LNCAP (cell line): ENCODE data around the gene ANKRD66.

ENCODE experiments used
- TF ChIP-seq, protein P1 (sequence below): fragments of 450-650 bp; IDR thresholded peaks from 2 replicates; pipeline ENCODE4 v1.5.1; 2017; ENCODE audit warnings: mild to moderate bottlenecking

ANKRD66 gene

GRCh38 chr6:46787871-46788540 is 41.3 kb downstream of the ANKRD66 start:
- TF ChIP-seq, protein P1, sequence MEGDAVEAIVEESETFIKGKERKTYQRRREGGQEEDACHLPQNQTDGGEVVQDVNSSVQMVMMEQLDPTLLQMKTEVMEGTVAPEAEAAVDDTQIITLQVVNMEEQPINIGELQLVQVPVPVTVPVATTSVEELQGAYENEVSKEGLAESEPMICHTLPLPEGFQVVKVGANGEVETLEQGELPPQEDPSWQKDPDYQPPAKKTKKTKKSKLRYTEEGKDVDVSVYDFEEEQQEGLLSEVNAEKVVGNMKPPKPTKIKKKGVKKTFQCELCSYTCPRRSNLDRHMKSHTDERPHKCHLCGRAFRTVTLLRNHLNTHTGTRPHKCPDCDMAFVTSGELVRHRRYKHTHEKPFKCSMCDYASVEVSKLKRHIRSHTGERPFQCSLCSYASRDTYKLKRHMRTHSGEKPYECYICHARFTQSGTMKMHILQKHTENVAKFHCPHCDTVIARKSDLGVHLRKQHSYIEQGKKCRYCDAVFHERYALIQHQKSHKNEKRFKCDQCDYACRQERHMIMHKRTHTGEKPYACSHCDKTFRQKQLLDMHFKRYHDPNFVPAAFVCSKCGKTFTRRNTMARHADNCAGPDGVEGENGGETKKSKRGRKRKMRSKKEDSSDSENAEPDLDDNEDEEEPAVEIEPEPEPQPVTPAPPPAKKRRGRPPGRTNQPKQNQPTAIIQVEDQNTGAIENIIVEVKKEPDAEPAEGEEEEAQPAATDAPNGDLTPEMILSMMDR: no peak

DNA sequence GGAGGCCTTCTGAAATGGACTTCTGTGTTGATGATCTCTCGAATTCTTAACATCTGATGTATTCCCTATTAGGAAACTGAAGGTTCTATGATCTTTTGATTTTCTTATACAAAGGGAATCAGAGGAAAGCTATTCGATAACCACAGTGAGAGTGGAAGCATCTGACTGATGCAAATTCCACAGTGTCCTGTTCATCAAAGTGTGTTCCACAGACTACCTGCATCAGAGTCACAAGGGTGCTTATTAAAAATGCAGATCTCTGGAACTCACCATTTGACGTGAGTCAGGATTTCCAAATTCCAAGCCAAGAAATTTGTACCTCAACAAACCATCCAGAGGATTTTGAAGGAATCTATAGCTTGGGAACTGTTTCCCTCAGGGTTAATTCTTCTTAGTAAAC is 42.1 kb downstream of the ANKRD66 start:
- TF ChIP-seq, protein P1: no peak

GRCh38 chr6:46789434-46790354 is 43.0 kb downstream of the ANKRD66 start:
- TF ChIP-seq, protein P1: no peak

DNA sequence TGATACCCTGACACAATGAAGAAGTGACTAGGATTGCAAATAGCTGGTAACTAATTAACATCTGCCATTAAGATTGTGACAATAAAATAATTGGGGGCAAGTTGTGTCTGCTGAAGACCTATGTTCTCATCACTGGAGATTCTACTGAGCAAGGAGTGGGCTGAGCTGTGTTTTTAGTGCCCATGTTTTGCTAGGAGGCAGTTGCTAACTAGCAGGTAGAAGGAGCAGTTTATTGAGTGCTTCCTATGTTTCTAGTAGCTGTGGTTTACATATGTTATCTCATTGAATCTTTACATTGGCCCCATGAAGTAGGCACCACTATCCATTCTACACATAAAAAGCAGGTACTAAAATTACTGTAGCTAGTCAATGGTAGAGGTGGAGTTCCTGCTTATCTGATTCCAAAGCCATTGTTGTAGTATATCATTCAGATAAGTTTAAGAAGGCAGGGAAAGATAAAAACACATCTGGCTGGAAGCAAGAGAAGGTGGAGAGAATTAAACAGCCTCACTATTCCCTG is 43.7 kb downstream of the ANKRD66 start:
- TF ChIP-seq, protein P1: no peak

GRCh38 chr6:46792635-46793034 is 45.9 kb downstream of the ANKRD66 start:
- TF ChIP-seq, protein P1: no peak

GRCh38 chr6:46793138-46793537 is 46.4 kb downstream of the ANKRD66 start, which contains the start of gene MEP1A:
TSS of gene MEP1A (plus strand) at chr6:46793389. CDS start at chr6:46793399, 10 bp downstream.
- TF ChIP-seq, protein P1: no peak

DNA sequence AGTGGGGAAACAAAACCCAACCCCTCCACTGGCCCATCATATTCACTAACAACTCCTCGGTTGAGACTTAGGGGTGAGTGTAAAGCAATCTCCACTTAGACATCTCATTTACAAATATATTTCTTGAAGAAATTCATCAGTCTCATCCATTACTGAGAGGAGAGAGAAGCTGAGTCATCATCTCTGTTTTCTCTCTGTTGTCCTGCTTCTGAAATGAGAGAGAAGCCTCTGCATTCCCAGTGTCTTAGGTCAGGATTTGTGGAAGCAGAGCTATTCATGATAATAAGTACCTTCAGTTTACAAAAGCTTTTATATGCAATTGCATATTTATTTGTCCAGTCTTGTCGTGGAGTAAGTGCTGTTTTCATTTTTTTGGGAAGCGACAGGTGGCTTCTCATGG is 47.3 kb downstream of the ANKRD66 start:
- TF ChIP-seq, protein P1: no peak
